NK-92 (cell line): ENCODE results near the gene RAPGEF4.
"Not testable (repeated sequence)": the region's sequence is repeated elsewhere in the genome, so short reads cannot be mapped to it uniquely, and the experiment has no call there.

Source experiments
- DNase-seq: peaks from one replicate; lab custom pipeline; 2025; ENCODE audit not compliant: unreplicated experiment; lab: John Stamatoyannopoulos, UW

The RAPGEF4 gene

DNA sequence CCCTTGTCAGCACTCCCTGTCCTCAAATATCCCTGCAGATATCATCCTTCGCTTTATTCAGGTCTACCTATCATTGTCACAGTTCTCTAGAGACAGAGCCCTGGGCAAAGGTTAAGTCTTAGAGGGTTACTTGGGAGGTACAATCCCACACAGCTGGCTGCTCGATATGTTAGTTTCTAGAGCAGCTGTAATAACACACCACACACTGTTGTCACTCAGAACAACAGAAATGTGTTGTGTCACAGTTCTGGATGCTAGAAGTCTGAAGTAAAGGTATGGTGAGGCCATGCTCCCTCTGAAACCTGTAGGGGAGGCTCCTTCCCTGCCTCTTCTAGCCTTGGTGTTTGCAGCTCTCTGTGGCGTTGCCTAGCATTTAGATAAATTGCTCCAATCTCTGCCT is 9.9 kb upstream of the RAPGEF4 start:
- DNase-seq = no peak

DNA sequence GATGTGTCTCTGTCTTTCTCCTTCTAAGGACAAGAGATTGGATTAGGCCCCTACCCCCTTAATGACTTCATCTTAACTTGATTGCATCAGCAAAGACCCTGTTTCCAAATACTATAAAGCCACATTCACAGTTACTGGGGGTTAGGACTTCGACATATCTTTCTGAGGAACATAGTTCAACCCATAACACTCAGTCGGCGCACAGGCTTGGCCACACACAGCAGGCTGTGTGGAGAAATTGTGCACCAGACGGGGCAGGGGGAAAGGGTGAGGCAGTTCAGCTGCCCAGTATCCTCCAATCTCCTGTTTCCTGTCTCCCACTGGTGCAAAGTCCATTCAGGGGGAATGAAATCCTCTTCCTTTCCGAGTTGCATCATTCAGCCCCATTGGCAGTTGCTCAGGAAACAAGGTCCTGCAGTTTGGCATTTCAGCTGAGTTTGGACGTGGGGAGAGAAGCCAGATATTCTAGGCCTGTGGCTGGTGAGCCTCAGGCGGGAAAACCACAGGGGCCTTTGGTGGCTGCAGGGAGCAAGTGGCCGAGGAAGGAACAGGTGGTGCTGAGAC is 9.4 kb upstream of the RAPGEF4 start:
- DNase-seq = no peak

DNA sequence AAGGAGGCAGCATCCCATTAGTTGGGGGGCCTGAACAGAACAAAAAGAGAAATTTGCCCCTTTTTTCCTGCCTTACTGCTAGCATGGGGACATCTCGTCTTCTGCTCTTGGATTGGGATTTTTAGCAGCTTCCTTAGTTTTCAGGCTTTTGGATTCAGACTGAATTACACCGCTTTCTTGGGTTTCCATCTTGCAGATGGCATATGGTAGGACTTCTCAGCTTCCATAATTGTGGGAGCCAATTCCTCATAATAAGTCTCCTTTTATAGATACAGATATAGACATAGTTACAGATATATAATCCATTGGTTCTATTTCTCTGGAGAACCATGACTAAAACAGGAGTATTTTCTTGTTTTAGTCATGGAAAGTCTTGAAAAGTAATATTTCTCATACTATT is 5.2 kb upstream of the RAPGEF4 start:
- DNase-seq = no peak

DNA sequence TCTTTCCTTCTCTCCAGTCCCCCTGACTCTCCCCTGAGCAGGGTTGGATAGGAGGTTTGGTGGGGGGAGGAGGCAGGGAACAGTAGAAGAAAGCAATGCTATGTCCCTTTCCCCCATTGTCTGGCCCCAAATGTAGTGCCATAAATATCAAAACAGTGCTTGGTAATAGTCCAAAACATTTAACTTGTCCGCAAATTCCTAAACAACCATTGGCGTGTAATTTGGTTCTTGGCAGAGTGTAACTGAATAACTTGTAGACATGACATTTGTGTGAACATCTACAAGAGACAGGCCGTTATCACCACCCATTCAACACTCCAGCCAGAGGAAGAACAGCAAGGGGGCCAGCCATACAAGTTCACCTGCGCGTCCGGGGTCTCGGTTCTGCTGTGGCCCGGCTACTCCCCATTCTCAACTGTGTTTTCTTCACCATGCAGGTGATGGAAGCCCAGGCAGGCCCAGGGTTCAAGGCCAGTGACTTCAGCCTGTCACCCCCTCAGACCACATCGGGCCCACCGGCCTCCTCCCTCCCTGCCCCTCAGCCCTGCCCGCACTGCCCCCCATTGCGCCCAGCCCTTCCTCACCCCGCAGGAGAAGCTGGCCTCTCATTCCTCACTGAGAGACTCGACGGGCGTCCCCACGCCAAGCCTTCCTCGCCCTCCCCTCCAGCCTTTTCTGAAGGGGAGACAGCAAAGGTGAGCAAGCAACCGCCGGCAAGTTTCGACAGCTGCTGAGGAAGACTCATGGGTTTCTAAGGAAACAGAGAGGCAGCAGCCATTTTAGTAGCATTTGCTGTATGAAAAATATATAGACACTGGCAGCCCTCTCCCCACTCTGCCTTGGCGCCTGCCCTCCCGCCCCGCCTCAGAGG is 699 bp upstream of the RAPGEF4 start:
- no peak for DNase-seq

DNA sequence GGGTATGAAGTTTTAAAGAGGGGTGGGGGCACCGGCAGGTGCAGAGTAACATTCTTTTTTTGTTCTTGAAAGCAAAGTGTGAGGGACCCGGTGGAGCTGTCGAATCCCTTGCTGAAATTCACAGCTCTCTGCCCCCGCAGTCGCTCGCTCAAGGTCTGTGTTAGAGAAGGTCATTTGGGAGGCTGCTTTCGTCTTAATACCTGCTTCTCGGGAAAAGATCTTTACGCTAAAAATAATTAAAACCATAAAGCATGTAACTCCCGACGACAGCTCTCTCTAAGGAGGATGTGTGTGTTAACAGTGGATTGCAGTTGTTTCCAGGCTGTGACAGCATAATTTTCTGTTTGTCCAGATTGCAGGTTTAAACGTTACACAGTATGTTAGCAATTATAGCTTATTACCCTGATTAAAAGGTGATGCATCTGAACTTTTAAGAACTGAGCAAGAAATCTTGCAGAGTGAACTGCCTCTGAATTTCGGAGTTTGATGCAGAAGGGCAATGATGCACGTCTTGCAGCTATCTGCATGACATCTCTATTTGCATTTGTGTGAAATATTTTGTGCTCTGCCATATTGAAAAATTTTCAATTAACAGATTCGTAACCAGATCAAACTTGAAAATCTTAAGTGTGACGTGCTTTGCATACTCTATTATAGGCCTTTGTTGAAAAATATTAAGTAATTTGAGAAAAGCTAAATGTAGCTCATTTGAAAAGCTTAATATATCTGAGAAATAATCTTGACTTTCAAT is 954 bp downstream of the RAPGEF4 start:
- DNase-seq = no peak

DNA sequence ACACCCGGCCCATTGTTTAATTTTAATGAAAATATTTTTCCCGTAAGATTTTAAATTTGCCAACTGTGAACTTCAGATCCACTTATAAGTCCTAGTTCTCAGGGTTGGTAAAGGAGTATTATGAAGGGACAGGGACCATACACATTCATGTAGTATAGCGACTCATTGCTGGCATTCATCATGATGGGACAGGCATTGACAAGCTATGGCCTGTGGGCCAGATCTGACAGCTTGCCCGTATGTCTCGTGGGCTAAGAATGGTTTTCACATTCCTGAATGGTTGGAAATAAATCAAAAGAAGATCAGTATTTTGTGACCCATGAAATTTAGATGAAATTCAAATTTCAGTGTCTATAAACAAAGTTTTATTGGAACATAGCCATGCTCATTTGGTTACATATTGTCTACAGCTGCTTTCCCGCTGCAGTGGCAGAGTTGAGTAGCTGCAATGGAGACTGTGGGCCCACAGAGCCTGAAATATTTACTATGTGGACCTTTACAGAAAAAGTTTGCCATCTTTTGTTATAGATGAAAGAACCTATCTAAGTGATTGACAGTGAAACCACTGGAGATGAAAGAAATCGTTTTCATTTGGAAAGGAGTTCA is 4.1 kb downstream of the RAPGEF4 start:
- no peak for DNase-seq

DNA sequence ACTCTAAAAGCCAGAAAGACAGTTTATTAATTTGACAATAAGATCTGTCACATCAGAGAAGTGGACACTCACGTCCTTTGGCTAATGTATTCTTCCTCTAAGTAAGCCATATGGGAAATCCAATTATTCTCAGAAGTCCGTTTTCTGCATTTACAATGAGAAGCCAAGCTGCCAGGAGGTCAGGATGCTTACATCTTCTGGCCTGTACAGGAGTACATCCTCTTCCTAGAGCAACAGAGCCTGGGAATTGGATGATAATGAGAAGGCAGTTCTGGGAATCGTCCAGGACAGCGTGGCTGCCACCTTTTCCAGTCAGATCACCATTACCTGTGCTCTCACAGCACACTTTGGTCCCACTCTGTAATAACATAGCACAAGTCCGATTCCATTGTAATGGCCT is 5.2 kb downstream of the RAPGEF4 start:
- no peak for DNase-seq

DNA sequence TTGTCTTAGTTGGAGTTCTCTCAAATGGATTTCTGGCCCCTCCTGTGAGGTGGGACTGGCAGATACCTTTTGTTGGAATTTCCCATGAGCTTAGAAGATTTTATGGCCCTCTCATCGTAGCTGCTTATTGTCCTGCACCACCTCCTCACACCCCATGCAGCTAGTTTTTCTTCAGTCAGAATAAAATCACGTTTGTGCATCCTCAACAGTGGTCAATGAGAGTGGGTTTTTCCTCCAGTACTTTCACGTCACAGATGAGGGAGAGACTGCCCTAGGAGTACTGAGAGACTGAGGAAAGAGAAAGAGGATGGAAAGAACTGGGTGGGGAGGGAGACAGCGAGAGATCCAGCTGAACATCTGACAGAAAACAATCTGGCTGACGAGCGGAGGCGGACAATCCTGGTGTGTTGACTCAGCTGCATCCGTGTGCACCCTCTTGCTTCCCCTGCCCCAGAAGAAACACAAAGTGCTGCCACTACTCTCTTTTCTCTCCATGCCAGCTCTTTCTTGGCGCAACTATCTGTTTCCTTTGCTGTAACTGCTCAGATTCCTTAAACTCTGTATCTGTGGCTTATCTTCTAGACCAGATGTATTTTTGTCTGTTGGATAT is 7.4 kb downstream of the RAPGEF4 start:
- DNase-seq = no peak

DNA sequence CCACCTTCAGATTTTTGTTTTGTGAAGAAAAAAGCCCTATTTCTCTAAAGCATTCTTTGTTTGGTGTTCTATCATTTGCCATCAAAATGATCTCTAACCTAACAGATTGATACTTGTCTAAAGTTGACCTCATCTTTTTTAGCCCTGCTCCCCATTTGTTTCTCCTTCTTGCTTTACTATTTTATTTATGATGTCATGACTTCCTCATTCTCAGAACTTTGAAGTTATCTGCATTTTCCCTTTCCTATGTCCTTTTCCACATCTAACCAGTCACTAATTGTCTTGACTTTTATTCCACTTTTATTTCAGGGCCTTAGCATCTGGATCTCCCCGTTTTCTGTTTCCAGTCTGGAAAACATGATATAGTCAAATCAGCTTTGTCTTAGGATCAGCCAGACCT is 8.3 kb downstream of the RAPGEF4 start:
- no peak for DNase-seq

DNA sequence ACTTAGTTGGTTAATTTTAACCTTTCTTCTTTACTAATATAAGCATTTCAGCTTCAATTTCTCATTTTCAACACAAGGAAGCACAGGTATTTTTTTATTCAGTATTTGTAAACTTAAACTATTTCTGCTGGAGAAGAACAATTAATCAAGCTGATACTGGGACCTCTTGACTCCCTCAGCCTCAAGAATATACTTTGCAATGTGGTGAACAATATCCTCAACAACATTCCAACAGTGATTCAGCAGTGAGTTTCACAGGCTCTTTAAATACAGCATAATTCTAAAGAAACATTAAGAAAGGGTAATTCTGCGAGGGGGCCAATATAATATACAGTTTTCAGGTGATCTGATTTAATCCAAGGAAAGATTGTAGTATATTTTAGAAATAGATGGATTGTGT is 10.0 kb downstream of the RAPGEF4 start:
- DNase-seq = no peak

DNA sequence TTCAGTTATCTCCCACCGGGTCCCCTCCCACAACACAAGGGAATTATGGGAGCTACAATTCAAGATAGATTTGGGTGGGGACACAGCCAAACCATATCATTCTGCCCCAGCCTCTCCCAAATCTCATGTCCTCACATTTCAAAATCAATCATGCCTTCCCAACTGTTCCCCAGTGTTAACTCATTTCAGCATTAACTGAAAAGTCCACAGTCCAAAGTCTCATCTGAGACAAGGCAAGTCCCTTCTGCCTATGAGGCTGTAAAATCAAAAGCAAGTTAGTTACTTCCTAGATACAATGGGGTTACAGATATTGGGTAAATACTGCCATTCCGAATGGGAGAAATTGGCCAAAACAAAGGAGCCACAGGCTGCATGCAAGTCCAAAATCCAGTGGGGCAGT is 12.9 kb downstream of the RAPGEF4 start:
- not testable (repeated sequence) for DNase-seq

DNA sequence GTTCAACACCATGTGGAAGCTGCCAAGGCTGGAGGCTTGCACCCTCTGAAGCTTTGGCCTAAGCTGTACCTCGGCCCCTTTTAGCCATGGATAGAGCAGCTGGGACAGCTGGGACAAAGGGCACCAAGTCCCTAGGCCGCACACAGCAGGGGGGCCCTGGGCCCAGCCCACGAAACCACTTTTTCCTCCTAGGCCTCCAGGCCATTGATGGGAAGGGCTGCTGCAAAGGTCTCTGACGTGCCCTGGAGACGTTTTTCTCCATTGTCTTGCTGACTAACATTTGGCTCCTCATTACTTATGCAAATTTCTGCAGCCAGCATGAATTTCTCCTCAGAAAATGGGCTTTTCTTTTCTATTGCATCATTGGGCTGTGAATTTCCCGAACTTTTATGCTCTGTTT is 13.7 kb downstream of the RAPGEF4 start:
- DNase-seq = no peak

DNA sequence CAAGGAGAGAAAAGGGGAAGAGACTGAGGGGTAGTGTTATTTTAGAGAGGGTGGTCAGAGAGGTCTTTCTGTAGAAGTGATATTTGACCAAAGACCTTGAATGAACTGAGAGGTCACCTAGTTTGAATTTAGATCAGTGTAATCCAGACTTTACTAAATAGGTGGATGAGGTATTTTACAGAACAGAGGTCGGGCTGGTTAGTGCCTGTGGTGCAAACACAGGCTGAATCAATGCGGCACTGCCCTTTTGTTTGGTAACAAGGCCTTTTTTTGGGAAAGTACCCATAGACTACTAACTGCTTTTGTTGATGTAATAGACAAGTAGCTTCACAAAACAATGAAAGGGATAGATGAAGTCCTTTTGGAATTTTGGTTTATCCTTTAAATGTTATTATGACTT is 15.9 kb downstream of the RAPGEF4 start:
- DNase-seq = no peak

DNA sequence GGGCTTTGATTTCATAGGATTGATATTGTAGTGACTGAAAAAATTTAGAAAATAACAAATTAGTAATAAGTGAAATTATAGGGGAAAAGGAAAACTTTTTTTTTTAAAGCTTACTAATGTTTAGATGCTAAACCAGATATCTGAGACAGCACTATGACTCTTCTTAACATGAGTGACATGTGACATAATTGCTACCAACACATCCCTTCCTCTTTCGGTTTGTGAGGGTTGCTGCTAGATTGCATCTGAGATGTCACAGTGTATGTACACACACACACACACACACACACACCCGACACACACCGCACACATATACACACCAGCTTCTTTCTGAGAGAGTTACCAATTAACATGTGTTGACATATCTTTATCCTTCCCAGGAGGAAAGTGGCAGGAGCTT is 18.0 kb downstream of the RAPGEF4 start:
- no peak for DNase-seq

DNA sequence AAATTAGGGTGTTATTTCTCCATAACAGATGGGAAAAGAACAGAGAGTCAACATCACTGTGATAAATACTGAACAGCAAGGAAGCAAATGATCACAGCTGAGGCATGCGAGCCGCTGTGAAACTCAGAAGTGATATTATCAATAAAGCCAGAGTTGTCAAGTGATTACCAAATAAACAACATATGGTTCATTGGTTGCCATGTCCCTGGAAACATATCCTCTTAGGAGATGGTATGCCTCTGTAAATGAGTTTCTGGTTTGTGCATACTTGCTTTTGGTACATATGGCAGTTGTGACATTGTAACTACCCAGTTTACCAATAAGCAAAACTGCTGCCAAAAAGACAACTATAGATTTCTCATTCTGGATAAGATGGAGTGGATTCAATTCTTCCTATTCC is 23.8 kb downstream of the RAPGEF4 start:
- DNase-seq = no peak

DNA sequence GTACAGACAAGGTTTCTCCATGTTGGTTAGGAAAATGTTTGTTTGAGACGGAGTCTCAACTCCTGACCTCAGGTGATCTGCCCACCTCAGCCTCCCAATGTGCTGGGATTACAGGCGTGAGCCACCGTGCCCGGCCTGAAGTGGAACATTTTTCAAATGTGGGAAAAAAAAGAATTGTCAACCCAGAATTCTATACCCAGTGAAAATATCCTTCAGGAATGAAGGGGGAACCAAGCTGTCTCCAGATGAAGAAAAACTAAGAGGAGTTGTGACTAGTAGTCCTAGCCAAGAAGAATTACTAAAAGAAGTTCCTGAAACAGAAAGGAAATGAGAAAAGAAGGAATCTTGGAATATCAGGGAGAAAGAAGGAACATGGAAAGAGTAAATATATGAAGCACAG is 25.7 kb downstream of the RAPGEF4 start:
- DNase-seq = no peak

DNA sequence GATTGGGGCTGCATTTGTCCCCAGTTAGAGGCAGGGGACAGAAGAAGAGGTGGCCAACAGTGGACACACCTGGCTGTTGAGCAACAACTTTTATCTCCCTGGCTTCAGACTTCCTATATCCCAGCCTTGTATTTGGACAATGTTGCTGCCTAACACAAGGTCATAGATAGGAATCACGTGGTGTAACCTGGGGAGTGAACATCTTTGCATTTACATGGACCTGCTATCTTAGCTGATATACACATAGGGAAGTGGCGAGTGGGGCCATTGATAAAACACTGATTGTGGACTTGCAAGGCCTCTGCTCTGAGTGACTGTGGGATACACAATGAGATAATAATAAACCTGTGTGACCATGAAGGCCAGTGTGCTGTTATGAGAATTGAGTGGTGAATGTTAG is 26.9 kb downstream of the RAPGEF4 start:
- DNase-seq = no peak

DNA sequence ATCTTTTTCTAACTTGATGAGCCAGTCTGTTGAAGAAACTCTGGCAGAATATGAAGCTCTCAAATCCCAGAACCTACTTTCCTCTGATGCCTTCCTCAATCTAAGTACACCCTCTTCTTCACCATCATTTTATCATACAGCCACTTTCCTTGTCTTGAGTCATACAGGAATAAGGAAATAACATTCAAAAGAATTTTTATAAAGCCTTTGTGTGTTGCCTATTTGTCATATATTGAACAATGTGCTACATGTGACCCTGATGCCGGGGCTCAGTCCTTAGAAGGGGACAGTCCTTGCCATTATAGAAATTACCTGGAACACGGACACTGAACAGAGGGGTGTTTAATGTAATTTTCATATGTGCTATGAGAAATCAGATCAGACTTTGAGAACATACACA is 27.4 kb downstream of the RAPGEF4 start:
- DNase-seq = no peak

DNA sequence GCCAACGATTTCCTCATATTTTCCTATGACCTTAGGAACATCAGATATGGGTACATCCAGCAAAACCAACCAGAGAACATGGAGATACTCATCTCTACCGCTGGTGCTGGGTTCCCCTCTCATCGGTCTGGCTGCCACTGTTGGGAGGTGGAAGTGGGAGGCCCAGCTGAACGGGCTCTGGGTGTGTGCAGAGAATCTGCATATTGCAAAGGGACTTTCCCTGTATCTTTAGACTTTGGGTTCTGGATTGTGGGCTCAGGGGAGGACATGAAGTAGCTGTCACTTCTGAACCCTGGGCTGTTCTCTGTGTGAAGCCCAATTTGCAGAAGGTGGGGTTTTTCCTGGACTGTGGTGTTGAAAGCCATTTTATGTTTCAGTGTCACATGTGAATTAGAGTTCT is 30.0 kb downstream of the RAPGEF4 start:
- DNase-seq = no peak

DNA sequence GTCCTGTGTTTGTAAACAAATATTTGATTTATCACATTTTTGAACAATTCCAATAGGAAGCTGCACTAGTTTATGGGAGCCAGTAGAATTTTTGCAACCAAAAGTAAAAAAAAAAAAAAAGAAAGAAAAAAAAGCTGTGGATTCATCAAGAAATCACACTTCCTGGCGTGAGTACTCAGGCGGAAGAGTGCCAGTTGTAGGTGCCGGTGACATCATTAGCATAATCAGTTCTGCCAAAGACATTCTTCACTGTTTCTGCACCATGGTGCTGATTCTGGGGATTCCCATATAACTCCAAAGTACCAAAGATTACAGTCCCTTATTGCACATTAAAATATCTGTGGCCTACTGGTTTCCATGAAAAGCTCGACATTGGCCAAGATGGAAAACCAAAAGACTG is 32.8 kb downstream of the RAPGEF4 start:
- DNase-seq = no peak

DNA sequence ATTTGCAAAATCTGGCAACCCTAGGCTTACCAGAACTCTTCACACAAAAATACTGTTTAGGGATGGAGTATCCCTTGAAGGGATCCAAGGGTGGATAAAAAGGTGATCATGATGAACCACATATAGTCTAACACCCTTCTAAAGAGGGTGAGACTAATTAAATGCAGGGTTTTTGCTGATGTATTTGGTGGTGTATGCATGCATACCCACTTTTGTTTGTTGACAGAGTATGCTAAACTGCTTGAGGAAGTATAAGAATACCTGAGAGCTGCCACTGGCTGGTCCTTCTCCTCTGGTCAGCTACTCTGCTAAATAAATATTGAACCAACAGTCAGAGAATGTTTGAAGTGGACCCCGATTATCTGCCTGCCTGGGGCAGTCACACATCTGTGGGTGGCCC is 34.2 kb downstream of the RAPGEF4 start:
- no peak for DNase-seq
